ENCODE measurements around the gene ZNF555. TPM values are rescaled to one million over a fixed set of nuclear protein-coding genes. Genes with fewer than 3 reads are reported as not detected.

ZNF555 gene
- total RNA-seq, 1 donor from 2014 or later: 8.4 TPM

- H3K27ac Mint-ChIP-seq (ENCODE audit: unreplicated experiment): no peak overlapping the region
- no peaks in the 10 kb centered on the region for H3K36me3 Mint-ChIP-seq (ENCODE audit: unreplicated experiment)
- peaks cover 2% of the 10 kb centered on the region for H3K4me1 Mint-ChIP-seq (ENCODE audit: low read depth, unreplicated experiment)
- DNase-seq: no peak
- no peaks in the 10 kb centered on the region for H3K27me3 Mint-ChIP-seq (ENCODE audit: unreplicated experiment)
- no peak overlapping the region for H3K4me3 Mint-ChIP-seq (ENCODE audit: unreplicated experiment)
- TF ChIP-seq CTCF (IDR thresholded peaks at IDR 0.05; ENCODE audit: partially characterized antibody, unreplicated experiment): no peak
- H3K9me3 Mint-ChIP-seq (ENCODE audit: unreplicated experiment): peaks cover 1% of the 10 kb centered on the region
Measured at GRCh38 chr19:2795827-2796658, 45.2 kb upstream of the ZNF555 start.

GRCh38 chr19:2796659-2797266, 44.5 kb upstream of the ZNF555 start:
- Mint-ChIP-seq H3K27me3 (ENCODE audit: unreplicated experiment) (no peaks in the 10 kb centered on the region), H3K4me3 (ENCODE audit: unreplicated experiment) (no peak overlapping the region), H3K36me3 (ENCODE audit: unreplicated experiment) (no peaks in the 10 kb centered on the region), H3K4me1 (ENCODE audit: low read depth, unreplicated experiment) (peaks cover 2% of the 10 kb centered on the region), H3K9me3 (ENCODE audit: unreplicated experiment) (peaks cover 1% of the 10 kb centered on the region), H3K27ac (ENCODE audit: unreplicated experiment) (no peak overlapping the region)
- no peak for TF ChIP-seq CTCF (IDR thresholded peaks at IDR 0.05; ENCODE audit: partially characterized antibody, unreplicated experiment)
- DNase-seq: no peak

GRCh38 chr19:2797280-2797679, 44.0 kb upstream of the ZNF555 start:
- H3K27me3 Mint-ChIP-seq (ENCODE audit: unreplicated experiment): no peaks in the 10 kb centered on the region
- H3K36me3 Mint-ChIP-seq (ENCODE audit: unreplicated experiment): no peaks in the 10 kb centered on the region
- no peak for DNase-seq
- no peak overlapping the region for H3K27ac Mint-ChIP-seq (ENCODE audit: unreplicated experiment)
- H3K4me3 Mint-ChIP-seq (ENCODE audit: unreplicated experiment): no peak overlapping the region
- H3K4me1 Mint-ChIP-seq (ENCODE audit: low read depth, unreplicated experiment): no peaks in the 10 kb centered on the region
- TF ChIP-seq CTCF (IDR thresholded peaks at IDR 0.05; ENCODE audit: partially characterized antibody, unreplicated experiment): no peak
- peaks cover 1% of the 10 kb centered on the region for H3K9me3 Mint-ChIP-seq (ENCODE audit: unreplicated experiment)

- DNase-seq: no peak
- H3K9me3 Mint-ChIP-seq (ENCODE audit: unreplicated experiment): peaks cover 1% of the 10 kb centered on the region
- H3K36me3 Mint-ChIP-seq (ENCODE audit: unreplicated experiment): peaks cover 5% of the 10 kb centered on the region
- H3K4me3 Mint-ChIP-seq (ENCODE audit: unreplicated experiment): no peak overlapping the region
- H3K27ac Mint-ChIP-seq (ENCODE audit: unreplicated experiment): no peak overlapping the region
- no peaks in the 10 kb centered on the region for H3K27me3 Mint-ChIP-seq (ENCODE audit: unreplicated experiment)
- H3K4me1 Mint-ChIP-seq (ENCODE audit: low read depth, unreplicated experiment): no peaks in the 10 kb centered on the region
- TF ChIP-seq CTCF (IDR thresholded peaks at IDR 0.05; ENCODE audit: partially characterized antibody, unreplicated experiment): no peak
Measured at GRCh38 chr19:2798158-2798685, 43.1 kb upstream of the ZNF555 start.

GRCh38 chr19:2798733-2799132, 42.5 kb upstream of the ZNF555 start:
- no peak overlapping the region for H3K4me3 Mint-ChIP-seq (ENCODE audit: unreplicated experiment)
- H3K27me3 Mint-ChIP-seq (ENCODE audit: unreplicated experiment): no peaks in the 10 kb centered on the region
- DNase-seq: no peak
- H3K4me1 Mint-ChIP-seq (ENCODE audit: low read depth, unreplicated experiment): no peaks in the 10 kb centered on the region
- H3K27ac Mint-ChIP-seq (ENCODE audit: unreplicated experiment): no peak overlapping the region
- TF ChIP-seq CTCF (IDR thresholded peaks at IDR 0.05; ENCODE audit: partially characterized antibody, unreplicated experiment): no peak
- peaks cover 5% of the 10 kb centered on the region for H3K36me3 Mint-ChIP-seq (ENCODE audit: unreplicated experiment)
- H3K9me3 Mint-ChIP-seq (ENCODE audit: unreplicated experiment): peaks cover 1% of the 10 kb centered on the region
